NB4 (cell line): ENCODE data around the gene NIN.

Source experiments
- CTCF ChIP-seq: IDR thresholded peaks from one replicate; pipeline ENCODE4 v1.5.1; 2012; ENCODE audit warnings: low read depth, low read length
- MAX ChIP-seq: IDR thresholded peaks from 2 replicates; pipeline ENCODE4 v1.6.1; 2011; ENCODE audit warnings: low read depth, low read length
- MYC ChIP-seq: IDR thresholded peaks from 2 replicates; pipeline ENCODE4 v1.6.1; 2011; ENCODE audit warnings: low read depth, low read length
- POLR2A ChIP-seq: IDR thresholded peaks from 2 replicates; pipeline ENCODE4 v1.6.1; 2011; ENCODE audit warnings: mild to moderate bottlenecking; ENCODE audit not compliant: insufficient read length; ENCODE audit errors: extremely low read depth

GRCh38 chr14:50675597-50675996, 155.4 kb downstream of the NIN start:
- TF ChIP-seq CTCF: no peak
- no peak for TF ChIP-seq MYC
- TF ChIP-seq POLR2A: no peak
- TF ChIP-seq MAX: no peak
